Hepatocyte (in vitro differentiated cells): ENCODE data around the gene LRRC23.

Experiments
- CTCF ChIP-seq: fragments of 200-600 bp; sonication (generic); IDR thresholded peaks from 2 replicates; pipeline ENCODE4 v1.5.1; 2016; ENCODE audit warnings: antibody characterized with exemption, mild to moderate bottlenecking; ENCODE audit not compliant: poor library complexity
- EZH2 ChIP-seq: fragments of 200-600 bp; sonication (generic); IDR thresholded peaks from 2 replicates; pipeline ENCODE4 v1.6.1; 2016; ENCODE audit warnings: antibody characterized with exemption, mild to moderate bottlenecking, borderline replicate concordance
- EZH2phosphoT487 ChIP-seq: fragments of 200-600 bp; sonication (generic); IDR thresholded peaks from one replicate; pipeline ENCODE4 v1.6.1; 2018; ENCODE audit warnings: antibody characterized with exemption, mild to moderate bottlenecking, low read depth, moderate library complexity; ENCODE audit not compliant: unreplicated experiment, severe bottlenecking

GRCh38 chr12:6957741-6958608, 53.4 kb downstream of the LRRC23 start:
- TF ChIP-seq CTCF: no peak
- no peak for TF ChIP-seq EZH2
- no peak for TF ChIP-seq EZH2phosphoT487
